HFFc6 (cell line): ENCODE data around the gene E2F1. TPM values are rescaled to one million over a fixed set of nuclear protein-coding genes. Genes with fewer than 3 reads are reported as not detected.

Source experiments
- DNase-seq: peaks from one replicate; pipeline ENCODE4 v3.0.0-alpha.2; 2018
- H3K27ac Mint-ChIP-seq: 2 replicates; pipeline ENCODE4 v1.8.0; 2020; ENCODE audit warnings: mild to moderate bottlenecking, mixed read lengths
- H3K27me3 Mint-ChIP-seq: 2 replicates; pipeline ENCODE4 v1.8.0; 2021; ENCODE audit warnings: mild to moderate bottlenecking, moderate library complexity, mixed read lengths; ENCODE audit not compliant: insufficient read depth
- H3K36me3 Mint-ChIP-seq: 2 replicates; pipeline ENCODE4 v1.8.0; 2021; ENCODE audit warnings: low read depth, mixed read lengths
- H3K4me1 Mint-ChIP-seq: 2 replicates; pipeline ENCODE4 v1.8.0; 2020; ENCODE audit warnings: low read depth, mixed read lengths
- H3K4me3 Mint-ChIP-seq: 2 replicates; pipeline ENCODE4 v1.8.0; 2020; ENCODE audit warnings: mild to moderate bottlenecking, moderate library complexity, mixed read lengths
- H3K9me3 Mint-ChIP-seq: 2 replicates; pipeline ENCODE4 v1.8.0; 2020; ENCODE audit warnings: mild to moderate bottlenecking, mixed read lengths
- CTCF ChIP-seq: fragments of 200-600 bp; sonication (generic); IDR thresholded peaks from 2 replicates; pipeline ENCODE4 v1.5.0; 2021; ENCODE audit warnings: antibody characterized with exemption, mild to moderate bottlenecking
- total RNA-seq, 6 experiments: library from RNA; stranded (reverse); fragmentation: NEBNext Ultra II Directional; extraction: Animal tissue kit (Norgen Biotek cat#: 25700); gene quantifications; 2 replicates in 1 of 6; 3 replicates in 5 of 6; pipeline ENCODE4 v1.2.3, GENCODE V29; 2021

Gene E2F1
- total RNA-seq, 6 experiments from 2014 or later: 11.3 to 21.7 (median 20.2) TPM

GRCh38 chr20:33709905-33710541 is 23.8 kb upstream of the E2F1 start:
- TF ChIP-seq CTCF: no peak
- Mint-ChIP-seq H3K27me3 (no peaks in the 10 kb centered on the region), H3K36me3 (no peaks in the 10 kb centered on the region; the same call in 1 of the 2 replicates), H3K4me3 (no peak overlapping the region), H3K9me3 (no peaks in the 10 kb centered on the region), H3K4me1 (no peaks in the 10 kb centered on the region), H3K27ac (no peak overlapping the region)
- no peak for DNase-seq

- TF ChIP-seq CTCF: no peak
- Mint-ChIP-seq H3K9me3 (no peaks in the 10 kb centered on the region), H3K4me1 (0 out of 2 replicates have a peak, but pooled peaks cover 4% of the 10 kb centered on the region), H3K36me3 (no peaks in the 10 kb centered on the region; the same call in 1 of the 2 replicates), H3K27me3 (no peaks in the 10 kb centered on the region), H3K4me3 (no peak overlapping the region), H3K27ac (no peak overlapping the region)
- DNase-seq: no peak
Measured at GRCh38 chr20:33709398-33709797, 23.2 kb upstream of the E2F1 start.

GRCh38 chr20:33707668-33708067 is 21.5 kb upstream of the E2F1 start:
- Mint-ChIP-seq H3K4me1 (0 out of 2 replicates have a peak, but pooled peaks cover 4% of the 10 kb centered on the region), H3K27ac (no peak overlapping the region), H3K27me3 (no peaks in the 10 kb centered on the region; the same call in 1 of the 2 replicates), H3K36me3 (no peaks in the 10 kb centered on the region; the same call in 1 of the 2 replicates), H3K4me3 (no peak overlapping the region), H3K9me3 (no peaks in the 10 kb centered on the region)
- no peak for TF ChIP-seq CTCF
- DNase-seq: no peak

- Mint-ChIP-seq H3K27me3 (no peaks in the 10 kb centered on the region; the same call in 1 of the 2 replicates), H3K36me3 (no peaks in the 10 kb centered on the region), H3K4me3 (no peak overlapping the region), H3K9me3 (no peaks in the 10 kb centered on the region), H3K4me1 (0 out of 2 replicates have a peak, but pooled peaks cover 4% of the 10 kb centered on the region), H3K27ac (no peak overlapping the region)
- no peak for DNase-seq
- no peak for TF ChIP-seq CTCF
Measured at GRCh38 chr20:33704197-33704924, 18.2 kb upstream of the E2F1 start.

GRCh38 chr20:33703498-33704137 is 17.4 kb upstream of the E2F1 start:
- Mint-ChIP-seq H3K4me3 (no peak overlapping the region), H3K36me3 (no peaks in the 10 kb centered on the region), H3K27ac (no peak overlapping the region), H3K4me1 (0 out of 2 replicates have a peak, but pooled peaks cover 4% of the 10 kb centered on the region), H3K27me3 (no peaks in the 10 kb centered on the region; the same call in 1 of the 2 replicates), H3K9me3 (no peaks in the 10 kb centered on the region)
- no peak for DNase-seq
- TF ChIP-seq CTCF: no peak
